Natural killer cell (primary cell): ENCODE measurements around the gene ERI3. TPM values are rescaled to one million over a fixed set of nuclear protein-coding genes. Genes with fewer than 3 reads are reported as not detected.

ENCODE experiments used
- ATAC-seq, 3 donors: fragments of 150-1000 bp in 2 of 3; fragments of 200-7000 bp in 1 of 3; cut with Tn5 transposase; 1 replicate in 1 of 3; 2 replicates in 2 of 3; pipeline ENCODE4 v1.10.0; 2021; ENCODE audit warnings: mild to moderate bottlenecking in 2 of 3, moderate library complexity in 2 of 3
- DNase-seq, 2 donors: peaks; one replicate each; pipeline versions ENCODE4 v3.0.0 to v3.0.0-alpha.2; 2013 to 2021; ENCODE audit warnings: mixed read lengths in 1 of 2
- H3K27ac ChIP-seq: one replicate; pipeline ENCODE4 v1.5.1; 2013; ENCODE audit warnings: mild to moderate bottlenecking, low read length
- H3K27me3 ChIP-seq: one replicate; pipeline ENCODE4 v1.6.1; 2013; ENCODE audit warnings: low read length; ENCODE audit not compliant: control insufficient read depth, insufficient read depth
- H3K36me3 ChIP-seq: one replicate; pipeline ENCODE4 v1.6.1; 2013; ENCODE audit warnings: low read length; ENCODE audit not compliant: control insufficient read depth, insufficient read depth
- H3K4me1 ChIP-seq: one replicate; pipeline ENCODE4 v1.6.1; 2013; ENCODE audit warnings: low read length; ENCODE audit not compliant: control insufficient read depth, insufficient read depth
- H3K4me3 ChIP-seq: one replicate; pipeline ENCODE4 v1.5.1; 2013; ENCODE audit warnings: low read length
- H3K9me3 ChIP-seq: one replicate; pipeline ENCODE4 v1.6.1; 2013; ENCODE audit warnings: low read length; ENCODE audit not compliant: control insufficient read depth, insufficient read depth
- H3K27ac Mint-ChIP-seq, 2 donors: one replicate each; pipeline ENCODE4 v1.8.0; 2022; ENCODE audit warnings: mild to moderate bottlenecking in 2 of 2, mixed read lengths in 2 of 2, moderate library complexity in 1 of 2
- H3K27me3 Mint-ChIP-seq, 2 donors: one replicate each; pipeline ENCODE4 v1.8.0; 2022; ENCODE audit warnings: low read depth in 2 of 2, mixed read lengths in 2 of 2
- H3K36me3 Mint-ChIP-seq: one replicate; pipeline ENCODE4 v1.8.0; 2022; ENCODE audit warnings: mixed read lengths
- H3K4me1 Mint-ChIP-seq, 2 donors: one replicate each; pipeline ENCODE4 v1.8.0; 2022; ENCODE audit warnings: mixed read lengths in 2 of 2
- H3K4me3 Mint-ChIP-seq: one replicate; pipeline ENCODE4 v1.8.0; 2022; ENCODE audit warnings: mild to moderate bottlenecking, moderate library complexity, mixed read lengths
- H3K9me3 Mint-ChIP-seq, 2 donors: one replicate each; pipeline ENCODE4 v1.8.0; 2022; ENCODE audit warnings: mixed read lengths in 2 of 2
- CTCF ChIP-seq: fragments of 200-600 bp; IDR thresholded peaks from one replicate; pipeline ENCODE4 v1.8.0; 2022; ENCODE audit warnings: antibody characterized with exemption
- WGBS: methylation state at CpG from one replicate; pipeline ENCODE4 v1.1.7; 2013; ENCODE audit warnings: missing lambda C conversion rate; ENCODE audit not compliant: insufficient coverage; 5-methylcytosine and 5-hydroxymethylcytosine counted together
- intact Hi-C: fragments of 100-400 bp; cut with micrococcal nuclease; formaldehyde crosslinking; loops from one replicate; pipeline ENCODE4 v1.14.2; 2022
- total RNA-seq, 4 donors: library from RNA; stranded (reverse); fragments of 120-200 nt in 1 of 4; gene quantifications; one replicate each; pipeline versions ENCODE4 v1.2.3 to v1.2.4, GENCODE V29; 2013 to 2022

Gene ERI3
- total RNA-seq, 3 donors from 2014 or later (not counting 1 experiment from before 2014, with no cell fraction given) = 28.3 to 35.3 (median 30.4) TPM

- Mint-ChIP-seq H3K27ac (no peak overlapping the region), H3K27me3 (no peaks in the 10 kb centered on the region), H3K4me3 (no peak overlapping the region), H3K9me3 (no peaks in the 10 kb centered on the region), H3K36me3 (no peaks in the 10 kb centered on the region), H3K4me1 (peaks cover 0 to 9% of the 10 kb centered on the region in 2 donors)
- no peaks in the 10 kb centered on the region for H3K4me1 ChIP-seq
- ATAC-seq = no peak
- no peak for TF ChIP-seq CTCF
- H3K36me3 ChIP-seq = no peaks in the 10 kb centered on the region
- H3K4me3 ChIP-seq = no peak overlapping the region
- H3K27ac ChIP-seq = no peak overlapping the region
- H3K9me3 ChIP-seq = no peaks in the 10 kb centered on the region
- no peaks in the 10 kb centered on the region for H3K27me3 ChIP-seq
- WGBS = 35% methylated on average over 2 of the region's 3 CpGs
- intact Hi-C loops = no loop called here
- no peak for DNase-seq
These were observed 79.1 kb downstream of the ERI3 start for GRCh38 chr1:44275991-44276405.

GRCh38 chr1:44275296-44275962 is 79.6 kb downstream of the ERI3 start:
- Mint-ChIP-seq H3K36me3 (no peaks in the 10 kb centered on the region), H3K9me3 (no peaks in the 10 kb centered on the region), H3K27ac (no peak overlapping the region), H3K27me3 (no peaks in the 10 kb centered on the region), H3K4me1 (peaks cover 3 to 11% of the 10 kb centered on the region in 2 donors), H3K4me3 (no peak overlapping the region)
- DNase-seq (no peak), ATAC-seq (no peak)
- 84% methylated on average over 6 of the region's 6 CpGs for whole genome bisulfite sequencing
- Histone ChIP-seq H3K4me1 (no peaks in the 10 kb centered on the region), H3K9me3 (no peaks in the 10 kb centered on the region), H3K4me3 (no peak overlapping the region), H3K36me3 (no peaks in the 10 kb centered on the region), H3K27me3 (no peaks in the 10 kb centered on the region), H3K27ac (no peak overlapping the region)
- no peak for TF ChIP-seq CTCF
- intact Hi-C loops = no loop called here

GRCh38 chr1:44273560-44274350 is 81.3 kb downstream of the ERI3 start:
- ATAC-seq (no peak), DNase-seq (no peak)
- no peaks in the 10 kb centered on the region for H3K36me3 ChIP-seq
- H3K27ac Mint-ChIP-seq = no peak overlapping the region
- H3K36me3 Mint-ChIP-seq = no peaks in the 10 kb centered on the region
- H3K4me1 ChIP-seq = no peaks in the 10 kb centered on the region
- no peaks in the 10 kb centered on the region for H3K27me3 Mint-ChIP-seq
- H3K9me3 Mint-ChIP-seq = no peaks in the 10 kb centered on the region
- no peak overlapping the region for H3K4me3 ChIP-seq
- H3K27ac ChIP-seq = no peak overlapping the region
- intact Hi-C loops = no loop called here
- H3K27me3 ChIP-seq = no peaks in the 10 kb centered on the region
- no peaks in the 10 kb centered on the region for H3K9me3 ChIP-seq
- TF ChIP-seq CTCF = no peak
- H3K4me1 Mint-ChIP-seq = peaks cover 11 to 16% of the 10 kb centered on the region in 2 donors
- WGBS = 96% methylated on average over 6 of the region's 6 CpGs
- H3K4me3 Mint-ChIP-seq = no peak overlapping the region
